TTC549 (cell line): ENCODE data around the gene SPPL2C.
"Not testable (repeated sequence)": the region's sequence is repeated elsewhere in the genome, so short reads cannot be mapped to it uniquely, and the experiment has no call there.

Experiments used
- FAIRE-seq: peaks from 2 replicates; lab custom pipeline; 2012; peaks lifted over from hg19 to GRCh38; lab: Jason Lieb, UNC

Gene SPPL2C

GRCh38 chr17:45851022-45851421 is 6.3 kb downstream of the SPPL2C start:
- FAIRE-seq = no peak

- no peak for FAIRE-seq
These were observed 6.8 kb downstream of the SPPL2C start for GRCh38 chr17:45851464-45851863.

- FAIRE-seq = no peak
These were observed 7.2 kb downstream of the SPPL2C start for GRCh38 chr17:45851873-45852272.

- FAIRE-seq = no peak
These were observed 8.0 kb downstream of the SPPL2C start for GRCh38 chr17:45852535-45853297.

- no peak for FAIRE-seq
These were observed 9.5 kb downstream of the SPPL2C start for GRCh38 chr17:45854209-45854608.

GRCh38 chr17:45855691-45856336 is 11.1 kb downstream of the SPPL2C start:
- no peak for FAIRE-seq

GRCh38 chr17:45857977-45858708 is 13.5 kb downstream of the SPPL2C start:
- FAIRE-seq = no peak

- no peak for FAIRE-seq
These were observed 16.5 kb downstream of the SPPL2C start for GRCh38 chr17:45861165-45861564.

- FAIRE-seq = not testable (repeated sequence)
These were observed 17.4 kb downstream of the SPPL2C start for GRCh38 chr17:45862127-45862526.

GRCh38 chr17:45863857-45864654 is 19.4 kb downstream of the SPPL2C start:
- no peak for FAIRE-seq

- no peak for FAIRE-seq
These were observed 22.5 kb downstream of the SPPL2C start for GRCh38 chr17:45867171-45867570.

- FAIRE-seq = no peak
These were observed 23.0 kb downstream of the SPPL2C start for GRCh38 chr17:45867702-45868101.

GRCh38 chr17:45868276-45868675 is 23.6 kb downstream of the SPPL2C start:
- FAIRE-seq = no peak

- no peak for FAIRE-seq
These were observed 25.1 kb downstream of the SPPL2C start for GRCh38 chr17:45869676-45870341.

GRCh38 chr17:45870342-45870974 is 25.8 kb downstream of the SPPL2C start:
- FAIRE-seq = no peak

- FAIRE-seq = no peak
These were observed 27.0 kb downstream of the SPPL2C start for GRCh38 chr17:45871718-45872117.

- FAIRE-seq = no peak
These were observed 29.0 kb downstream of the SPPL2C start for GRCh38 chr17:45873728-45874127.

GRCh38 chr17:45874151-45874550 is 29.5 kb downstream of the SPPL2C start:
- FAIRE-seq = no peak

- FAIRE-seq = no peak
These were observed 31.9 kb downstream of the SPPL2C start for GRCh38 chr17:45876539-45876938.

- FAIRE-seq = no peak
These were observed 32.8 kb downstream of the SPPL2C start for GRCh38 chr17:45877467-45877866.

- FAIRE-seq = no peak
These were observed 38.4 kb downstream of the SPPL2C start for GRCh38 chr17:45883063-45883462.
